Sigmoid colon (tissue), 7 donors: ENCODE data around the gene DPF3. TPM values are rescaled to one million over a fixed set of nuclear protein-coding genes. Genes with fewer than 3 reads are reported as not detected.

ENCODE experiments used
- DNase-seq: peaks from one replicate; pipeline ENCODE4 v3.0.0-alpha.2; 2019
- H3K27ac ChIP-seq, 4 donors: fragments of 200-600 bp; sonication (generic); one replicate each; pipeline ENCODE4 v1.5.1; 2016 to 2019; ENCODE audit warnings: mild to moderate bottlenecking in 1 of 4
- H3K27me3 ChIP-seq, 3 donors: fragments of 200-600 bp; sonication (generic); one replicate each; pipeline ENCODE4 v1.5.1; 2019; ENCODE audit warnings: mild to moderate bottlenecking in 1 of 3
- H3K36me3 ChIP-seq, 4 donors: fragments of 200-600 bp; sonication (generic); one replicate each; pipeline ENCODE4 v1.5.1; 2016 to 2019
- H3K4me1 ChIP-seq, 4 donors: fragments of 200-600 bp; sonication (generic); one replicate each; pipeline ENCODE4 v1.5.1; 2017 to 2019
- H3K4me3 ChIP-seq, 4 donors: fragments of 200-600 bp; sonication (generic); one replicate each; pipeline ENCODE4 v1.5.1; 2017 to 2019; ENCODE audit warnings: mild to moderate bottlenecking in 2 of 4, moderate library complexity in 1 of 4
- H3K9me3 ChIP-seq, 4 donors: fragments of 200-600 bp in 3 of 4; sonication (generic) in 3 of 4; one replicate each; pipeline versions ENCODE4 v1.5.1 to v1.6.1; 2013 to 2019
- EP300 ChIP-seq, 4 donors: sonication (generic); formaldehyde crosslinking; IDR thresholded peaks; one replicate each; pipeline ENCODE4 v1.6.1; 2017; ENCODE audit warnings: antibody characterized with exemption in 4 of 4
- POLR2A ChIP-seq, 2 donors: fragments of 450-650 bp; IDR thresholded peaks; one replicate each; pipeline ENCODE4 v1.6.1; 2016; ENCODE audit warnings: antibody characterized with exemption in 2 of 2, mild to moderate bottlenecking in 2 of 2, moderate library complexity in 2 of 2
- POLR2AphosphoS5 ChIP-seq, 4 donors: sonication (generic); formaldehyde crosslinking; IDR thresholded peaks; one replicate each; pipeline ENCODE4 v1.6.1; 2017; ENCODE audit warnings: antibody characterized with exemption in 4 of 4
- WGBS, 2 donors: extraction: QIAGEN DNeasy Blood & Tissue Kit; methylation state at CpG; one replicate each; pipeline ENCODE4 v1.1.7; 2013; 5-methylcytosine and 5-hydroxymethylcytosine counted together
- intact Hi-C: fragments of 100-400 bp; cut with DNase I; formaldehyde crosslinking; loops from one replicate; pipeline ENCODE4 v1.15.1; 2023
- polyA plus RNA-seq, 3 donors: library from polyadenylated mRNA; stranded (reverse); fragments of 200-250 nt; gene quantifications; one replicate each; pipeline ENCODE4 v1.2.3, GENCODE V29; 2013
- total RNA-seq, 4 donors: library from RNA; depleted of rRNA; stranded (reverse); fragments of >200 nt; gene quantifications; one replicate each; pipeline ENCODE4 v1.1.0, GENCODE V29; 2016
- TF ChIP-seq, protein P1 (sequence below), 4 experiments: fragments of 450-650 bp in 3 of 4; fragments of 200-600 bp in 1 of 4; IDR thresholded peaks; one replicate each; pipeline ENCODE4 v1.5.1; 2016 to 2019; ENCODE audit warnings: antibody characterized with exemption in 4 of 4, mild to moderate bottlenecking in 3 of 4, moderate library complexity in 2 of 4
- donor health status: healthy with polysubstance abuse.
- donor health status: Bipolar disorder and iron deficiency.
- donor health status: healthy.

Gene DPF3
- total and polyA plus RNA-seq, 7 donors, result 0.28 to 4.5 (median 2.3) TPM

DNA sequence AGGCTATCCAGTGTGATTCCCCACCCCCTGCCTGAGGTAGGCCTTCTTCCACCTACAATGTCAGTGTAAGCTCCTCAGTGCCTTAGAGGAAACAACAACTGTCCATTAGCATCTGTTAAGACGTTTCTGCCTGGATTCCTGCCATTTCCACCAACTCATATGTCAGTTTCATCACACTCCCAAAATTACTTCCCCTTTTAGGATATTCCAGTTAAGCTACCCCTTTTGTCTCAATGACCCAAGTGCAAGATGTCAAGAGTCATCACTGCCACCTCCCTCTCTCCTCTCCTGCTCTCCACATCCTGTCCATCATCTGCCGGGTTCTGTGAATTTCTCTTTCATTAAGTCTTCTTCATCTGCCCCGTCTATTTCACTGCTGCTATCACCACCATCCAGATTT, 189.4 kb downstream of the DPF3 start:
- H3K36me3 ChIP-seq, result no peaks in the 10 kb centered on the region
- no peaks in the 10 kb centered on the region for H3K4me1 ChIP-seq
- no peak for DNase-seq
- no peaks in the 10 kb centered on the region for H3K27me3 ChIP-seq
- no peak overlapping the region for H3K27ac ChIP-seq
- 63 to 74% methylated on average over 3 of the region's 3 CpGs for WGBS, 2 donors
- H3K4me3 ChIP-seq, result no peak overlapping the region
- TF ChIP-seq EP300 (IDR thresholded peaks at IDR 0.05) (no peak), POLR2A (IDR thresholded peaks at IDR 0.05) (no peak), POLR2AphosphoS5 (IDR thresholded peaks at IDR 0.05) (no peak)
- TF ChIP-seq, protein P1, sequence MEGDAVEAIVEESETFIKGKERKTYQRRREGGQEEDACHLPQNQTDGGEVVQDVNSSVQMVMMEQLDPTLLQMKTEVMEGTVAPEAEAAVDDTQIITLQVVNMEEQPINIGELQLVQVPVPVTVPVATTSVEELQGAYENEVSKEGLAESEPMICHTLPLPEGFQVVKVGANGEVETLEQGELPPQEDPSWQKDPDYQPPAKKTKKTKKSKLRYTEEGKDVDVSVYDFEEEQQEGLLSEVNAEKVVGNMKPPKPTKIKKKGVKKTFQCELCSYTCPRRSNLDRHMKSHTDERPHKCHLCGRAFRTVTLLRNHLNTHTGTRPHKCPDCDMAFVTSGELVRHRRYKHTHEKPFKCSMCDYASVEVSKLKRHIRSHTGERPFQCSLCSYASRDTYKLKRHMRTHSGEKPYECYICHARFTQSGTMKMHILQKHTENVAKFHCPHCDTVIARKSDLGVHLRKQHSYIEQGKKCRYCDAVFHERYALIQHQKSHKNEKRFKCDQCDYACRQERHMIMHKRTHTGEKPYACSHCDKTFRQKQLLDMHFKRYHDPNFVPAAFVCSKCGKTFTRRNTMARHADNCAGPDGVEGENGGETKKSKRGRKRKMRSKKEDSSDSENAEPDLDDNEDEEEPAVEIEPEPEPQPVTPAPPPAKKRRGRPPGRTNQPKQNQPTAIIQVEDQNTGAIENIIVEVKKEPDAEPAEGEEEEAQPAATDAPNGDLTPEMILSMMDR (IDR thresholded peaks at IDR 0.05), result no peak
- H3K9me3 ChIP-seq, result no peaks in the 10 kb centered on the region
- intact Hi-C loops, result no loop called here

DNA sequence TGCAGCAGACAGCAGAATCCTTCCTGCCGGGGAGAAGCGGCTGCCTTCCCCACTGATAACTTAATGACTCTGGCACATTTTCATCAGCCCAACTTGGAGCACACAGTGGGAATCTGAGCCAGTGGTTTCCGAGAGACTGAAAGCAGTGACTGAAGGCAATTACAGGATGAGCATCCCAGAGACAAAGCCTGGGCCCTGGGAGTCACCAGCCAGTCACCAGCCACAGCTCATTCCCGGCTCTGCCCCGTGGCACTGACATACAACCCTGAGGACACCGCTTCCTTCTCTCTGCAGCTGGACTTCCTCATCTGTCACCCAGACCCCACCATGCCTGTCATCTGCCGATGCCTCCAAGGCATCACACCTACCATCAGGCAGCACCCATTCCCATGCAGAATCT, 192.3 kb downstream of the DPF3 start:
- no peak for TF ChIP-seq EP300 (IDR thresholded peaks at IDR 0.05)
- TF ChIP-seq, protein P1 (IDR thresholded peaks at IDR 0.05), result no peak
- no peak for TF ChIP-seq POLR2A (IDR thresholded peaks at IDR 0.05)
- no peak for TF ChIP-seq POLR2AphosphoS5 (IDR thresholded peaks at IDR 0.05)

DNA sequence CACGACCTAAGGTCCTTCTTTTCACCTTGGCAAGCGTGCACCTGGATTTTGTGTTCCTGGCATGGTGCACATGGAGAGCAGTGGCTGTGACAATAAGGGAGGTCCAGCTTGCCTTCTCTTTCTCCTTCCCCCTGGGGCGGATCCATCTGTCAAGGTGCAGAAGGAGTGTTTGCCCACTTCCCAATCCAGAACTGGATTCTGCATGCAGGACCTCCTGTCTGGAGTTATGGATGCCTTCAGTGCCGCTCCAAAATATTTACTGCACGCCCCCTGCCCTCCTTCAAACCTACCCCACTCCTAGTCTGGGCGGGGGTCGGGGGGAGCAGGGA, 192.7 kb downstream of the DPF3 start:
- H3K36me3 ChIP-seq, result no peaks in the 10 kb centered on the region
- 86 to 90% methylated on average over 7 of the region's 7 CpGs for WGBS, 2 donors
- no peak for DNase-seq
- no peaks in the 10 kb centered on the region for H3K27me3 ChIP-seq
- no peak for TF ChIP-seq POLR2A (IDR thresholded peaks at IDR 0.05)
- H3K4me3 ChIP-seq, result no peak overlapping the region
- H3K27ac ChIP-seq, result no peak overlapping the region
- H3K9me3 ChIP-seq, result no peaks in the 10 kb centered on the region
- H3K4me1 ChIP-seq, result no peaks in the 10 kb centered on the region
- intact Hi-C loops, result no loop called here

More for the DNA sequence above, 192.3 kb downstream of the DPF3 start:
- no peaks in the 10 kb centered on the region for H3K36me3 ChIP-seq
- intact Hi-C loops, result no loop called here
- 69 to 85% methylated on average over 7 of the region's 7 CpGs for WGBS, 2 donors
- no peaks in the 10 kb centered on the region for H3K27me3 ChIP-seq
- H3K9me3 ChIP-seq, result no peaks in the 10 kb centered on the region
- no peaks in the 10 kb centered on the region for H3K4me1 ChIP-seq
- no peak overlapping the region for H3K4me3 ChIP-seq
- DNase-seq, result no peak
- no peak overlapping the region for H3K27ac ChIP-seq

DNA sequence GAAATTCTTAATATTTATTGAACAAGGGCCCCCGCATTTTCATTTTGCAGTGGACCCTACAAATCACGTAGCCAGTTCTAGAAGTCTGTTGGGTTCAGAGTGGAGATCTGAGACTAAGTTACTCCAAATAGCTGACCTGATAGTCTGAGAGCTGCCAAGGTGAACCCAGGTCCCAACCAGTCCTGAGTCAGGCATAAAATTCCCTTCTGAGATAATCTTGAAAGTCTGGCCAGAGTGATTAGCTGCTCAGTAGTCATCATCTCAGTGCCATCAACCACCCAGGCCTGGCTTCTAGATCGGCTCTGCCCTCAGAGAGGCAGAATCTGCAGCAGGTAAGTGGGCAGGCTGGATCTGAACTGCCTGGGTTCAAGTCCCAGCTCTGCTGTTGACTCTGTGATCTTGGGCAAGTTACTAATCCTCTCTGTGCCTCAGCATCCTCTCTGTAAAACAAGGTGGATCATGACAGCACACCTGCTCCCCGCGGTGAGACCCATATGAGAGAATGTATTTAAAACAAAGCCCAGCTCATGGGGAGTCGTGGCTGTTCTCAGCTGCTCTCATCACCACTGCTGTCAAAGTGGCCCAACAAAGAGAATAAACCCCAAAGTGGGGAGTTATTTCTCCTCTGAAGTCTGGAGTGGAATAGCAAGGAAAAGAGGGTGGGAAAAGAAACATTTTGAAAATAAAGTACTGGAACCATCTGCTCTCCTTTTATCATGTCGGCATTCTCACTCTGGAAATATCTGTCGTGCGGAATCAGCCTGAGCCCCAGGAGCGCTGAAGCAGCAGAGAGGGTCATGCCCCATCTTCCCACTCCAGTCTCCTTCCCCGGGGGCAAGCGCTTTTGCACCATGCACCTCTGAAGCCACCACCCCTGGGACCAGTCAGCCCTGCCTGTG, 193.3 kb downstream of the DPF3 start:
- intact Hi-C loops, result no loop called here
- Histone ChIP-seq H3K9me3 (no peaks in the 10 kb centered on the region), H3K27ac (no peak overlapping the region), H3K4me1 (no peaks in the 10 kb centered on the region), H3K36me3 (no peaks in the 10 kb centered on the region), H3K27me3 (no peaks in the 10 kb centered on the region), H3K4me3 (no peak overlapping the region)
- WGBS, 2 donors, result 92 to 95% methylated on average over 12 of the region's 12 CpGs
- no peak for TF ChIP-seq POLR2AphosphoS5 (IDR thresholded peaks at IDR 0.05)
- no peak for TF ChIP-seq POLR2A (IDR thresholded peaks at IDR 0.05)
- no peak for TF ChIP-seq EP300 (IDR thresholded peaks at IDR 0.05)
- TF ChIP-seq, protein P1 (IDR thresholded peaks at IDR 0.05), result no peak
- no peak for DNase-seq

DNA sequence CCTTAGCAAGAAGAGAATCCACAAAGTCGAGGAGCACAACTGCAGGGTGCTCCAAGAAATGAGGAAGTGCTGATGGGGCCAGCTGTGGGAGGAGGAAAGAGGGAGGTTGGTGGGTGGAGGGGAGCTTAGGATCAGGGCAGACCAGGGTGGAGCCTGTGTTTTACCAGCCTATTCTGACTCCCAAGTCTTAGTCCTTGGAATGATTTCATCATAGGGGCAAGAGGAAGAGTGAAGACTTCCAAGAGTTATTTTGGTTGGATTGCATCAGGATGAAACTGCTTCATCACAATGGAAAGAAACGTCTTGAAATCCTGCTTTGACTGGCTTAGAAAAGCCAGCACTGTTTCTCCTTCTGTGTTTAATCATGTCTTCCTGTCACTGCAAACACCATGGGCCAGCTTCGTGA, 194.0 kb downstream of the DPF3 start:
- Histone ChIP-seq H3K9me3 (no peaks in the 10 kb centered on the region), H3K27ac (no peak overlapping the region), H3K36me3 (no peaks in the 10 kb centered on the region), H3K4me1 (no peaks in the 10 kb centered on the region), H3K27me3 (no peaks in the 10 kb centered on the region), H3K4me3 (no peak overlapping the region)
- peak; percentile 71 for DNase-seq
- no peak for TF ChIP-seq POLR2A (IDR thresholded peaks at IDR 0.05)
- no peak for TF ChIP-seq POLR2AphosphoS5 (IDR thresholded peaks at IDR 0.05)
- TF ChIP-seq, protein P1 (IDR thresholded peaks at IDR 0.05), result no peak
- no peak for TF ChIP-seq EP300 (IDR thresholded peaks at IDR 0.05)
- WGBS, 2 donors, result 27 to 42% methylated on average over 3 of the region's 3 CpGs
- intact Hi-C loops, result no loop called here
